Measurements from ENCODE around the gene ARHGEF25.
"Not testable (repeated sequence)": the region's sequence is repeated elsewhere in the genome, so short reads cannot be mapped to it uniquely, and the experiment has no call there.

ARHGEF25 gene

GRCh38 chr12:57609101-57609780, 2.0 kb upstream of the ARHGEF25 start:
- DNase-seq (ENCODE audit: low read depth in 2 of 2), result no peak

GRCh38 chr12:57609781-57610553, 1.3 kb upstream of the ARHGEF25 start:
- no peak for DNase-seq (ENCODE audit: low read depth in 2 of 2)

GRCh38 chr12:57610554-57611107, 604 bp upstream of the ARHGEF25 start:
- DNase-seq (ENCODE audit: low read depth in 2 of 2), result no peak

GRCh38 chr12:57611827-57612710, 834 bp downstream of the ARHGEF25 start:
- DNase-seq (ENCODE audit: low read depth in 2 of 2), result no peak

GRCh38 chr12:57612711-57613426, 1.6 kb downstream of the ARHGEF25 start:
- no peak for DNase-seq (ENCODE audit: low read depth in 2 of 2)

GRCh38 chr12:57613427-57614109, 2.3 kb downstream of the ARHGEF25 start:
- DNase-seq (ENCODE audit: low read depth in 2 of 2), result no peak

- no peak for DNase-seq (ENCODE audit: low read depth in 2 of 2)
These were observed 3.1 kb downstream of the ARHGEF25 start for GRCh38 chr12:57614178-57614947.

GRCh38 chr12:57614948-57615500, 3.8 kb downstream of the ARHGEF25 start:
- no peak for DNase-seq (ENCODE audit: low read depth in 2 of 2)

GRCh38 chr12:57615637-57616036, 4.4 kb downstream of the ARHGEF25 start:
- no peak for DNase-seq (ENCODE audit: low read depth in 2 of 2)

- DNase-seq (ENCODE audit: low read depth in 2 of 2), result no peak
These were observed 5.3 kb downstream of the ARHGEF25 start for GRCh38 chr12:57616383-57617101.

- DNase-seq (ENCODE audit: low read depth in 2 of 2), result no peak
These were observed 6.7 kb downstream of the ARHGEF25 start for GRCh38 chr12:57617942-57618341.

- DNase-seq (ENCODE audit: low read depth in 2 of 2), result not testable (repeated sequence)
These were observed 7.2 kb downstream of the ARHGEF25 start for GRCh38 chr12:57618431-57618830.

- DNase-seq (ENCODE audit: low read depth in 2 of 2), result no peak
These were observed 7.8 kb downstream of the ARHGEF25 start for GRCh38 chr12:57618966-57619433.

- DNase-seq (ENCODE audit: low read depth in 2 of 2), result no peak
These were observed 8.4 kb downstream of the ARHGEF25 start for GRCh38 chr12:57619434-57620244.

GRCh38 chr12:57620245-57620935, 9.2 kb downstream of the ARHGEF25 start:
- no peak for DNase-seq (ENCODE audit: low read depth in 2 of 2)

GRCh38 chr12:57620936-57621496, 9.8 kb downstream of the ARHGEF25 start:
- DNase-seq (ENCODE audit: low read depth in 2 of 2), result no peak

Data from stimulated activated CD8-positive, alpha-beta memory T cell treated with anti-CD3 and anti-CD28 coated beads, Interleukin-15, amount 100 ng/mL, for 48 hours (primary cell).